ENCODE measurements around the gene SRCAP. TPM values are rescaled to one million over a fixed set of nuclear protein-coding genes. Genes with fewer than 3 reads are reported as not detected.

SRCAP gene
- total RNA-seq, 2 donors from 2014 or later, result 27.5 to 30.0 TPM

DNA sequence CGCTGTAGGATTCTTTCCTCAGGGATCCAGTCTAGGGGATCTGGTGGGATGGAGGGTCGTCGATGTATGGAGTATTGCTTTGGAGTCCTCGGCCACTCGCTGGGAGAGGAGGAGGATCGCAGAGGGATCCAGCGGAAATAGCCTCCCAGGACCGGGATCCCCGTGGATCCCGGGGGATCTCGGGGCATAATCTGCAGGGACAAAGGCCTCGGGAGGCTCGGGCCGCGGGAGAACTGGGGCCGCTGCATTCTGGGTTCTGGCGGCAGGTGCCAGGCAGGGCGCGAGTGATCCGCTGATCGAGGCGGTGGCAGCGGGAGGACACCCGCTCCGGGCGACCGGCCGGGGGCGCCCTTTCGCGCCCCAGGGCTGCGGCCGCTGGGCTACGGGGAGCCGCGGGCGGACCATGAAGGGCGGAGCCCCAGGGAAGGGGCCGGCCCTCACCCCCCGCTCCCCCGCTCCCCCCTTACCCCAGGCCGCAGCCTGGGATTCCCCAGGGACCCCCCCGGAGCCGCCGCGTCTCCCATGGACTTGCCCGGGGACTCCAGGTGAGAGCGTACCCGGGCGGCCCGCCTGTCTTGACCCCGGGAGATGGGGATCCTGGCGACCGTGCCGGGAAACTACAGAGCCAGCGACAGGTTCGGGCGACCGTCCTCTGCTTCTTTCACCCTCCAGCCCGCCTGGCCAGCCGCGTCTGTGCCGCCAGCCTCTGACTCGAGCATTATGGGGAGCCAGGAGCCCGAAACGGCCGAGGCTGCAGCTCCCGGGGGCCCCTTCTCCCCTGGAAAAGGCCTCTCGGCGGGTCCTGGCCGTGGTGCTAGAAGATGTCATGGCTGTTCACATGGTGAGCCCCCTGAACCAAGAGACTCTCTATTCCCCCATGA is 47.6 kb upstream of the SRCAP start:
- WGBS, 2 donors, result 0% methylated on average over 1 to 64 of the region's 71 CpGs
- peak; percentile 6 to 60 (median 48) for TF ChIP-seq POLR2A (IDR thresholded peaks at IDR 0.05)
- TF ChIP-seq, protein P1, sequence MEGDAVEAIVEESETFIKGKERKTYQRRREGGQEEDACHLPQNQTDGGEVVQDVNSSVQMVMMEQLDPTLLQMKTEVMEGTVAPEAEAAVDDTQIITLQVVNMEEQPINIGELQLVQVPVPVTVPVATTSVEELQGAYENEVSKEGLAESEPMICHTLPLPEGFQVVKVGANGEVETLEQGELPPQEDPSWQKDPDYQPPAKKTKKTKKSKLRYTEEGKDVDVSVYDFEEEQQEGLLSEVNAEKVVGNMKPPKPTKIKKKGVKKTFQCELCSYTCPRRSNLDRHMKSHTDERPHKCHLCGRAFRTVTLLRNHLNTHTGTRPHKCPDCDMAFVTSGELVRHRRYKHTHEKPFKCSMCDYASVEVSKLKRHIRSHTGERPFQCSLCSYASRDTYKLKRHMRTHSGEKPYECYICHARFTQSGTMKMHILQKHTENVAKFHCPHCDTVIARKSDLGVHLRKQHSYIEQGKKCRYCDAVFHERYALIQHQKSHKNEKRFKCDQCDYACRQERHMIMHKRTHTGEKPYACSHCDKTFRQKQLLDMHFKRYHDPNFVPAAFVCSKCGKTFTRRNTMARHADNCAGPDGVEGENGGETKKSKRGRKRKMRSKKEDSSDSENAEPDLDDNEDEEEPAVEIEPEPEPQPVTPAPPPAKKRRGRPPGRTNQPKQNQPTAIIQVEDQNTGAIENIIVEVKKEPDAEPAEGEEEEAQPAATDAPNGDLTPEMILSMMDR (IDR thresholded peaks at IDR 0.05), result peak; percentile 58 to 80 (median 62)
- intact Hi-C loops (cut with DNase I), result no loop called here
- H3K27ac ChIP-seq, result peak overlapping the region; percentile 92 to 98 (median 97)
- no peaks in the 10 kb centered on the region for H3K27me3 ChIP-seq
- H3K36me3 ChIP-seq (replicated peaks in 1 of 2; ENCODE audit: insufficient read depth in 1 of 2, low read depth in 2 of 2), result peaks cover 0 to 8% of the 10 kb centered on the region in 2 donors
- ATAC-seq (peak; percentile 64), DNase-seq (peak; percentile 69 to 76 (median 70))
- no peaks in the 10 kb centered on the region for H3K9me3 ChIP-seq
- peak overlapping the region; percentile 45 to 87 for H3K4me3 ChIP-seq
- H3K4me1 ChIP-seq, result peaks cover 20% of the 10 kb centered on the region

DNA sequence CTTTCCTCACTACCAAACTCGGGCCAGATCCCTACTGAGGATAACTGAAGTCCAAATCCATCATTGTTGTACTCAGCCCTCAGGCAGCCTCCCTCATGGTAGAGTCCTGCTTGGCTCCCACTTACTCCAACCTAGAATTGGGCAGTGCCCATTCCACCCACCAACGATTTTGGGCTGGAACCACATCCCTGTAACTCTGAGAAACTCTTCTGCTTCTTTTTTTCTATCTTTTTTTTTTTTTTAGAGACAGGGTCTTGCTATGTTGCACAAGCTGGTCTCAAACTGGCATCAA is 47.0 kb upstream of the SRCAP start:
- Histone ChIP-seq H3K4me1 (peaks cover 26% of the 10 kb centered on the region), H3K36me3 (replicated peaks in 1 of 2; ENCODE audit: insufficient read depth in 1 of 2, low read depth in 2 of 2) (peaks cover 0 to 8% of the 10 kb centered on the region in 2 donors), H3K9me3 (no peaks in the 10 kb centered on the region), H3K27me3 (no peaks in the 10 kb centered on the region), H3K27ac (peak overlapping the region; percentile 92 to 98 (median 97)), H3K4me3 (peak overlapping the region in 1 of 2 donors; percentile 45)
- WGBS, 2 donors, result 11 to 12% methylated on average over 2 of the region's 2 CpGs
- intact Hi-C loops (cut with DNase I), result no loop called here
- no peak for ATAC-seq
- TF ChIP-seq POLR2A (IDR thresholded peaks at IDR 0.05), result no peak
- TF ChIP-seq, protein P1 (IDR thresholded peaks at IDR 0.05), result no peak
- no peak for DNase-seq

DNA sequence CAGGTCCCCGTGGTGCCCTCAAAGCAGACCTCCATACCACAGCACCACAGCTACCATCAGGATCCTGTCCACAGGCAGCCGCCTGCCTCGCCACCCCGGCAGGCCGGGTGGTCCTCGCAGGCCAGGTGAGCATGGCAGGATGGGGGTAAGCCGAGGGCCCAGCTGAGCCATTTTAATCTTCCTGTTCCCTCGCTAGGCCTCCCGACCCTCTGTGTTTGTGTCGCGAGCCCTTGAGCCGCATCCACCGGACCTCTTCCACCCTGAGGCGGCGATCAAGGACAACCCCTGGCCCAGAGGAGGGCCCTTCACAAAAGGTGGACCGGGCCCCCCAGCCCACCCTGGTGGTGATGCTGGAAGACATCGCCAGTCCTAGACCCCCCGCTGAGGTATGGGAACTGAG is 46.3 kb upstream of the SRCAP start:
- ATAC-seq (no peak), DNase-seq (no peak)

DNA sequence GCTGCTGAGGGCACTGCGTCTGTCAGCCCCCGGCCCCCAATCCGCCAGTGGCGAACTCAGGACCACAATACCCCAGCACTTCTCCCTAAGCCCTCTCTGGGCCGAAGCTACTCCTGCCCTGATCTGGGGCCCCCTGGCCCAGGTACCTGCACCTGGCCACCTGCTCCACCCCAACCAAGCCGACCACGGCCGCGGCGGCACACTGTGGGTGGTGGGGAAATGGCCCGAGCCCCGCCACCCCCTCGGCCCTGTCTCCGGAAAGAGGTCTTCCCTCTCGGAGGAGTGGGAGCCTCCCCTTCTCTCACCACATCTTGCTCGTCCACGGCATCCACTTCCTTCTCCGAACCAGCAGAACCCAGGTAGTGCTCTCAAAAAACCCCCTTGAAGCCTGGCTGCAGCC is 44.1 kb upstream of the SRCAP start:
- peaks cover 31% of the 10 kb centered on the region for H3K4me1 ChIP-seq
- no peak overlapping the region for H3K27ac ChIP-seq
- WGBS, 2 donors, result 95 to 96% methylated on average over 15 to 18 of the region's 18 CpGs
- intact Hi-C loops (cut with DNase I), result no loop called here
- H3K36me3 ChIP-seq (replicated peaks in 1 of 2; ENCODE audit: insufficient read depth in 1 of 2, low read depth in 2 of 2), result peaks cover 0 to 8% of the 10 kb centered on the region in 2 donors
- DNase-seq (no peak), ATAC-seq (no peak)
- H3K4me3 ChIP-seq, result no peak overlapping the region
- no peaks in the 10 kb centered on the region for H3K9me3 ChIP-seq
- no peak for TF ChIP-seq POLR2A (IDR thresholded peaks at IDR 0.05)
- TF ChIP-seq, protein P1 (IDR thresholded peaks at IDR 0.05), result no peak
- no peaks in the 10 kb centered on the region for H3K27me3 ChIP-seq

More for the DNA sequence above, 46.3 kb upstream of the SRCAP start:
- intact Hi-C loops (cut with DNase I), result no loop called here
- no peaks in the 10 kb centered on the region for H3K9me3 ChIP-seq
- H3K27me3 ChIP-seq, result no peaks in the 10 kb centered on the region
- peaks cover 32% of the 10 kb centered on the region for H3K4me1 ChIP-seq
- H3K36me3 ChIP-seq (replicated peaks in 1 of 2; ENCODE audit: insufficient read depth in 1 of 2, low read depth in 2 of 2), result peaks cover 0 to 8% of the 10 kb centered on the region in 2 donors
- TF ChIP-seq, protein P1 (IDR thresholded peaks at IDR 0.05), result no peak
- no peak for TF ChIP-seq POLR2A (IDR thresholded peaks at IDR 0.05)
- 89 to 96% methylated on average over 12 to 18 of the region's 18 CpGs for WGBS, 2 donors
- H3K27ac ChIP-seq, result peak overlapping the region in 1 of 4 donors; percentile 98
- no peak overlapping the region for H3K4me3 ChIP-seq
